IMR-90 (cell line): Measurements from ENCODE around the gene SNX7. TPM values are rescaled to one million over a fixed set of nuclear protein-coding genes. Genes with fewer than 3 reads are reported as not detected.

ENCODE experiments used
- ATAC-seq: fragments of 200-7000 bp; cut with Tn5 transposase; 2 replicates; pipeline ENCODE4 v1.9.1; 2020; ENCODE audit warnings: low read depth, mild to moderate bottlenecking, moderate library complexity
- BruUV-seq: library from RNA; stranded (reverse); fragments of 400-500 nt; replicated peaks from 2 replicates; lab custom pipeline; 2021; lab: Mats Ljungman, UMichigan
- CTCF ChIA-PET: fragments of 300-600 bp; formaldehyde crosslinking; extraction: SDS; loops from one replicate; lab custom pipeline; 2021; ENCODE audit warnings: antibody characterized with exemption; lab: Yijun Ruan, JAX
- POLR2A ChIA-PET: fragments of 300-600 bp; sonication (Branson Sonifier 250); formaldehyde crosslinking; loops from one replicate; lab custom pipeline; 2022; ENCODE audit warnings: antibody characterized with exemption; ENCODE audit not compliant: unreplicated experiment; lab: Charles Lee
- DNase-seq: peaks from one replicate; pipeline ENCODE4 v3.0.0; 2013
- H2AFZ ChIP-seq: replicated peaks from 2 replicates; pipeline ENCODE3; 2013; ENCODE audit warnings: low read length, mild to moderate bottlenecking; ENCODE audit not compliant: poor library complexity
- H2AK5ac ChIP-seq: 2 replicates; pipeline ENCODE4 v1.6.1; 2013; ENCODE audit warnings: low read depth, low read length, inconsistent platforms
- H2AK9ac ChIP-seq: replicated peaks from 2 replicates; pipeline ENCODE3; 2013; ENCODE audit warnings: mild to moderate bottlenecking, low read depth, low read length, moderate library complexity; ENCODE audit not compliant: poor library complexity
- H2BK120ac ChIP-seq: 2 replicates; pipeline ENCODE4 v1.6.1; 2013; ENCODE audit warnings: low read depth, low read length, inconsistent platforms
- H2BK15ac ChIP-seq: 3 replicates; pipeline ENCODE4 v1.6.1; 2013; ENCODE audit warnings: low read depth, low read length, inconsistent platforms
- H2BK20ac ChIP-seq: 2 replicates; pipeline ENCODE4 v1.6.1; 2013; ENCODE audit warnings: low read depth, mild to moderate bottlenecking, inconsistent platforms, low read length, moderate library complexity
- H2BK5ac ChIP-seq: 2 replicates; pipeline ENCODE4 v1.6.1; 2013; ENCODE audit warnings: mild to moderate bottlenecking, low read depth, low read length, inconsistent platforms; ENCODE audit not compliant: poor library complexity, severe bottlenecking
- H3K14ac ChIP-seq: replicated peaks from 2 replicates; pipeline ENCODE4 v1.6.1; 2013; ENCODE audit warnings: low read depth, low read length, inconsistent platforms
- H3K18ac ChIP-seq: 2 replicates; pipeline ENCODE4 v1.6.1; 2013; ENCODE audit warnings: low read depth, low read length, control low read depth
- H3K23ac ChIP-seq: 2 replicates; pipeline ENCODE4 v1.6.1; 2013; ENCODE audit warnings: low read depth, low read length, inconsistent platforms
- H3K27ac ChIP-seq: 2 replicates; pipeline ENCODE4 v1.5.1; 2013; ENCODE audit warnings: mild to moderate bottlenecking, control low read depth, low read length; ENCODE audit not compliant: insufficient read depth
- H3K27me3 ChIP-seq: 2 replicates; pipeline ENCODE4 v1.6.1; 2013; ENCODE audit warnings: low read length; ENCODE audit not compliant: control insufficient read depth, insufficient read depth
- H3K36me3 ChIP-seq: 2 replicates; pipeline ENCODE4 v1.6.1; 2013; ENCODE audit warnings: low read length, mixed read lengths; ENCODE audit not compliant: control insufficient read depth, insufficient read depth
- H3K4ac ChIP-seq: 2 replicates; pipeline ENCODE4 v1.6.1; 2013; ENCODE audit warnings: low read depth, low read length, inconsistent platforms
- H3K4me1 ChIP-seq: 2 replicates; pipeline ENCODE4 v1.6.1; 2013; ENCODE audit warnings: low read length, mixed read lengths; ENCODE audit not compliant: control insufficient read depth, insufficient read depth
- H3K4me2 ChIP-seq: 2 replicates; pipeline ENCODE4 v1.6.1; 2013; ENCODE audit warnings: low read depth, mild to moderate bottlenecking, control low read depth, low read length, moderate library complexity
- H3K4me3 ChIP-seq: 2 replicates; pipeline ENCODE4 v1.5.1; 2013; ENCODE audit warnings: low read depth, mild to moderate bottlenecking, control low read depth, low read length, moderate library complexity; ENCODE audit not compliant: insufficient read depth
- H3K56ac ChIP-seq: 2 replicates; pipeline ENCODE4 v1.6.1; 2013; ENCODE audit warnings: low read length, inconsistent platforms; ENCODE audit not compliant: insufficient read depth; ENCODE audit errors: extremely low read depth
- H3K79me1 ChIP-seq, 2 experiments: 2 replicates each; pipeline ENCODE4 v1.6.1; 2013; ENCODE audit warnings: low read length in 2 of 2, inconsistent platforms in 1 of 2, low read depth in 1 of 2
- H3K9ac ChIP-seq: 2 replicates; pipeline ENCODE4 v1.6.1; 2013; ENCODE audit warnings: low read depth, low read length, control low read depth
- H3K9me1 ChIP-seq: 2 replicates; pipeline ENCODE4 v1.6.1; 2013; ENCODE audit warnings: low read length, inconsistent platforms; ENCODE audit not compliant: insufficient read depth
- H3K9me3 ChIP-seq: 2 replicates; pipeline ENCODE4 v1.6.1; 2013; ENCODE audit warnings: low read length; ENCODE audit not compliant: control insufficient read depth, insufficient read depth
- H4K20me1 ChIP-seq: 2 replicates; pipeline ENCODE4 v1.6.1; 2013; ENCODE audit warnings: low read length, inconsistent platforms; ENCODE audit not compliant: insufficient read depth
- H4K5ac ChIP-seq: 2 replicates; pipeline ENCODE4 v1.6.1; 2013; ENCODE audit warnings: mild to moderate bottlenecking, low read depth, low read length, control low read depth
- H4K8ac ChIP-seq, 2 experiments: 2 replicates each; pipeline ENCODE4 v1.6.1; 2013; ENCODE audit warnings: low read depth in 2 of 2, low read length in 2 of 2, control low read depth in 1 of 2, inconsistent platforms in 1 of 2
- H4K91ac ChIP-seq: 2 replicates; pipeline ENCODE4 v1.6.1; 2013; ENCODE audit warnings: low read depth, low read length, inconsistent platforms; ENCODE audit not compliant: insufficient read depth
- SMC3 ChIP-seq: fragments of 150-350 bp; IDR thresholded peaks from 2 replicates; pipeline ENCODE4 v1.6.1; 2016; ENCODE audit warnings: low read depth, mild to moderate bottlenecking, antibody characterized with exemption, low read length, moderate library complexity
- WGBS, 2 experiments: methylation state at CpG; one replicate each; pipeline versions ENCODE4 v1.1.5 to v1.1.7; 2013; ENCODE audit warnings: missing lambda C conversion rate in 2 of 2; ENCODE audit not compliant: insufficient read length in 1 of 2; ENCODE audit errors: extremely low coverage in 2 of 2; 5-methylcytosine and 5-hydroxymethylcytosine counted together
- dilution Hi-C: fragments of 300-500 bp; cut with HindIII; formaldehyde crosslinking; loops from one replicate; pipeline ENCODE4 v1.14.3; 2018; ENCODE audit warnings: low sequenced_read_pairs; ENCODE audit not compliant: unreplicated experiment
- in situ Hi-C: fragments of 300-500 bp; cut with MboI; formaldehyde crosslinking; loops from 3 replicates; pipeline ENCODE4 v1.14.3; 2019; ENCODE audit warnings: low sequenced_read_pairs, inconsistent platforms, mixed read lengths
- intact Hi-C: fragments of 100-400 bp; cut with micrococcal nuclease; formaldehyde crosslinking; loops from 2 replicates; pipeline ENCODE4 v1.10.0; 2022
- polyA plus RNA-seq, 3 experiments: library from polyadenylated mRNA; depleted of rRNA; stranded (reverse); fragments of >200 nt; gene quantifications; 2 replicates each; pipeline ENCODE4 v1.2.3, GENCODE V29; 2012; ENCODE audit warnings: low replicate concordance in 1 of 3
- total RNA-seq: library from RNA; depleted of rRNA; stranded (reverse); fragments of >200 nt; gene quantifications from 2 replicates; pipeline ENCODE4 v1.2.3, GENCODE V29; 2012

SNX7 gene
- total and polyA plus RNA-seq, 2 of the 4 experiments (the other 2 are of a cell fraction): 22.5 to 24.4 TPM

GRCh38 chr1:98761219-98761865 is 99.8 kb downstream of the SNX7 start:
- Histone ChIP-seq H3K4me3 (no peak overlapping the region), H3K4me2 (no peak overlapping the region), H2AK9ac (no peak overlapping the region), H3K9me3 (no peaks in the 10 kb centered on the region), H2BK120ac (no peak overlapping the region), H4K20me1 (no peaks in the 10 kb centered on the region), H4K91ac (no peak overlapping the region), H3K4ac (no peak overlapping the region), H3K79me1 (no peaks in the 10 kb centered on the region), H3K14ac (no peak overlapping the region), H3K9me1 (peaks cover 3% of the 10 kb centered on the region; the same call in 1 of the 2 replicates), H3K4me1 (no peaks in the 10 kb centered on the region), H2AFZ (no peak overlapping the region), H3K23ac (no peak overlapping the region), H2BK5ac (no peak overlapping the region), H3K27me3 (no peaks in the 10 kb centered on the region), H3K56ac (no peak overlapping the region), H4K5ac (no peak overlapping the region), H3K27ac (no peak overlapping the region), H3K9ac (no peak overlapping the region), H2BK15ac (no peak overlapping the region), H4K8ac (no peak overlapping the region), H3K36me3 (peaks cover 1% of the 10 kb centered on the region; the same call in 1 of the 2 replicates), H2BK20ac (no peak overlapping the region), H2AK5ac (no peak overlapping the region), H3K18ac (no peak overlapping the region)
- 100% methylated on average over 1 of the region's 4 CpGs; no CpG with 5 or more reads in 1 of the 2 experiments for WGBS, 2 experiments
- TF ChIP-seq SMC3: no peak
- ATAC-seq: no peak
- no TSS peak for BruUV-seq
- CTCF ChIA-PET: interaction anchor here (1.0 to 1.9 kb wide), 2 partner anchors 12 to 19 kb away, joined by 5 to 6 read pairs; no protein-coding TSS in a partner anchor
- in situ Hi-C loops (no loop called here), dilution Hi-C loops (no loop called here), intact Hi-C loops (no loop called here)
- no peak for DNase-seq
- POLR2A ChIA-PET: no interaction called here
